Mesenchymal stem cell (in vitro differentiated cells and primary cell): ENCODE data around the gene STEAP1B.
A peak's percentile ranks its signal among the peaks of the same experiment; 100 is the strongest.

Experiments
- DNase-seq: peaks from one replicate; pipeline ENCODE4 v3.0.0-alpha.2; 2013
- H2AFZ ChIP-seq: one replicate; pipeline ENCODE4 v1.6.1; 2013; ENCODE audit warnings: low read depth, mild to moderate bottlenecking, control low read depth, inconsistent platforms, low read length, moderate library complexity
- H2AK5ac ChIP-seq: 2 replicates; pipeline ENCODE4 v1.6.1; 2013; ENCODE audit warnings: low read length, moderate library complexity, mild to moderate bottlenecking, inconsistent platforms; ENCODE audit not compliant: severe bottlenecking
- H2BK120ac ChIP-seq: one replicate; pipeline ENCODE4 v1.6.1; 2013; ENCODE audit warnings: low read depth, mild to moderate bottlenecking, inconsistent platforms, low read length, moderate library complexity
- H2BK12ac ChIP-seq, 2 experiments: one replicate each; pipeline ENCODE4 v1.6.1; 2013; ENCODE audit warnings: inconsistent platforms in 2 of 2, low read length in 2 of 2, mild to moderate bottlenecking in 2 of 2, moderate library complexity in 2 of 2, control low read depth in 1 of 2
- H2BK15ac ChIP-seq: one replicate; pipeline ENCODE4 v1.6.1; 2013; ENCODE audit warnings: mild to moderate bottlenecking, low read depth, inconsistent platforms; ENCODE audit not compliant: poor library complexity, severe bottlenecking
- H2BK5ac ChIP-seq: 2 replicates; pipeline ENCODE4 v1.6.1; 2013; ENCODE audit warnings: low read depth, mild to moderate bottlenecking, low read length, control low read depth, inconsistent platforms; ENCODE audit not compliant: poor library complexity, severe bottlenecking
- H3K14ac ChIP-seq, 2 experiments: one replicate each; pipeline ENCODE4 v1.6.1; 2013; ENCODE audit warnings: inconsistent platforms in 2 of 2, low read length in 2 of 2, control low read depth in 1 of 2, mild to moderate bottlenecking in 1 of 2, moderate library complexity in 1 of 2
- H3K18ac ChIP-seq, 2 experiments: one replicate each; pipeline ENCODE4 v1.6.1; 2013; ENCODE audit warnings: inconsistent platforms in 2 of 2, low read length in 2 of 2, control low read depth in 1 of 2, low read depth in 1 of 2, mild to moderate bottlenecking in 1 of 2
- H3K23ac ChIP-seq, 2 experiments: one replicate each; pipeline ENCODE4 v1.6.1; 2013; ENCODE audit warnings: inconsistent platforms in 2 of 2, low read length in 2 of 2, mild to moderate bottlenecking in 2 of 2, moderate library complexity in 2 of 2, control low read depth in 1 of 2
- H3K27ac ChIP-seq: 2 replicates; pipeline ENCODE4 v1.5.1; 2013; ENCODE audit warnings: mild to moderate bottlenecking, moderate library complexity, low read length, control low read depth, inconsistent platforms; ENCODE audit not compliant: poor library complexity, severe bottlenecking
- H3K27me3 ChIP-seq, 2 experiments: 2 replicates each; pipeline versions ENCODE4 v1.6.1 to v1.7.0; 2013; ENCODE audit warnings: low read length in 2 of 2, mild to moderate bottlenecking in 2 of 2, moderate library complexity in 2 of 2, control low read depth in 1 of 2, inconsistent platforms in 1 of 2; ENCODE audit not compliant: control insufficient read depth in 1 of 2, insufficient read depth in 1 of 2
- H3K36me3 ChIP-seq, 2 experiments: 2 replicates each; pipeline versions ENCODE4 v1.6.1 to v1.7.0; 2013; ENCODE audit warnings: low read length in 2 of 2, control low read depth in 1 of 2, inconsistent platforms in 1 of 2, low read depth in 1 of 2, mild to moderate bottlenecking in 1 of 2; ENCODE audit not compliant: insufficient read depth in 2 of 2, control insufficient read depth in 1 of 2
- H3K4ac ChIP-seq, 2 experiments: one replicate each; pipeline ENCODE4 v1.6.1; 2013; ENCODE audit warnings: inconsistent platforms in 2 of 2, low read length in 2 of 2, mild to moderate bottlenecking in 2 of 2, moderate library complexity in 2 of 2, control low read depth in 1 of 2, low read depth in 1 of 2
- H3K4me1 ChIP-seq: 2 replicates; pipeline ENCODE4 v1.6.1; 2013; ENCODE audit warnings: low read depth, low read length, control low read depth; ENCODE audit not compliant: control insufficient read depth, insufficient read depth
- H3K4me2 ChIP-seq: 2 replicates; pipeline ENCODE4 v1.6.1; 2013; ENCODE audit warnings: low read length, mild to moderate bottlenecking, inconsistent platforms; ENCODE audit not compliant: poor library complexity, severe bottlenecking
- H3K4me3 ChIP-seq, 2 experiments: 2 replicates each; pipeline versions ENCODE4 v1.5.1 to v1.7.0; 2013; ENCODE audit warnings: low read length in 2 of 2, mild to moderate bottlenecking in 2 of 2, control low read depth in 1 of 2, low read depth in 1 of 2; ENCODE audit not compliant: insufficient read depth in 1 of 2
- H3K79me1 ChIP-seq: replicated peaks from 2 replicates; pipeline ENCODE4 v1.6.1; 2013; ENCODE audit warnings: mild to moderate bottlenecking, control low read depth, low read length, inconsistent platforms; ENCODE audit not compliant: poor library complexity, severe bottlenecking
- H3K9ac ChIP-seq: 2 replicates; pipeline ENCODE4 v1.7.0; 2013; ENCODE audit warnings: mild to moderate bottlenecking, low read length, moderate library complexity
- H3K9me3 ChIP-seq: 2 replicates; pipeline ENCODE4 v1.7.0; 2013; ENCODE audit warnings: mild to moderate bottlenecking, low read length; ENCODE audit not compliant: control insufficient read depth
- H4K8ac ChIP-seq: one replicate; pipeline ENCODE4 v1.6.1; 2013; ENCODE audit warnings: inconsistent platforms, mild to moderate bottlenecking, low read length, moderate library complexity
- H4K91ac ChIP-seq: one replicate; pipeline ENCODE4 v1.6.1; 2013; ENCODE audit warnings: mild to moderate bottlenecking, low read length, inconsistent platforms
- WGBS: methylation state at CpG from one replicate; pipeline ENCODE4 v1.1.7; 2013; ENCODE audit warnings: mixed read lengths; 5-methylcytosine and 5-hydroxymethylcytosine counted together

Gene STEAP1B

GRCh38 chr7:22394739-22395138 lies 105.2 kb downstream of the STEAP1B start:
- H2BK12ac ChIP-seq: no peak overlapping the region
- no peak overlapping the region for H4K91ac ChIP-seq
- no peak overlapping the region for H3K23ac ChIP-seq
- no peaks in the 10 kb centered on the region for H3K36me3 ChIP-seq
- no peak overlapping the region for H4K8ac ChIP-seq
- no peaks in the 10 kb centered on the region for H3K9me3 ChIP-seq
- no peak overlapping the region for H3K4me2 ChIP-seq
- DNase-seq: no peak
- H3K18ac ChIP-seq: no peak overlapping the region
- H2BK15ac ChIP-seq: no peak overlapping the region
- no peak overlapping the region for H3K14ac ChIP-seq
- H3K79me1 ChIP-seq: no peaks in the 10 kb centered on the region
- H2AFZ ChIP-seq: no peak overlapping the region
- no peak overlapping the region for H2AK5ac ChIP-seq
- H2BK5ac ChIP-seq: no peak overlapping the region
- no peak overlapping the region for H3K4me3 ChIP-seq
- H3K27me3 ChIP-seq: peaks cover 3 to 33% of the 10 kb centered on the region in 2 experiments
- no peaks in the 10 kb centered on the region for H3K4me1 ChIP-seq
- H3K9ac ChIP-seq: no peak overlapping the region
- H2BK120ac ChIP-seq: no peak overlapping the region
- H3K27ac ChIP-seq: no peak overlapping the region
- H3K4ac ChIP-seq: no peak overlapping the region
- 97% methylated on average over 3 of the region's 3 CpGs for WGBS

GRCh38 chr7:22393913-22394729 lies 105.9 kb downstream of the STEAP1B start:
- Histone ChIP-seq H2BK120ac (no peak overlapping the region), H3K9ac (peak overlapping the region; percentile 17), H2BK12ac (no peak overlapping the region), H3K36me3 (no peaks in the 10 kb centered on the region), H4K8ac (no peak overlapping the region), H3K23ac (no peak overlapping the region), H3K4ac (no peak overlapping the region), H3K27ac (no peak overlapping the region), H3K18ac (no peak overlapping the region), H2BK15ac (no peak overlapping the region), H2BK5ac (no peak overlapping the region), H3K4me2 (no peak overlapping the region), H3K4me3 (peak overlapping the region in 1 of 2 experiments; percentile 32), H3K14ac (no peak overlapping the region), H4K91ac (no peak overlapping the region), H3K9me3 (no peaks in the 10 kb centered on the region), H2AFZ (no peak overlapping the region), H3K27me3 (peaks cover 3 to 32% of the 10 kb centered on the region in 2 experiments), H3K79me1 (no peaks in the 10 kb centered on the region), H2AK5ac (no peak overlapping the region), H3K4me1 (no peaks in the 10 kb centered on the region)
- no peak for DNase-seq
- 69% methylated on average over 9 of the region's 13 CpGs for WGBS

GRCh38 chr7:22390516-22390915 lies 109.5 kb downstream of the STEAP1B start:
- no peak overlapping the region for H3K4me3 ChIP-seq
- no peaks in the 10 kb centered on the region for H3K4me1 ChIP-seq
- no peaks in the 10 kb centered on the region for H3K79me1 ChIP-seq
- 45% methylated on average over 1 of the region's 1 CpG for WGBS
- no peak for DNase-seq
- no peak overlapping the region for H2BK120ac ChIP-seq
- H2BK5ac ChIP-seq: no peak overlapping the region
- no peak overlapping the region for H3K18ac ChIP-seq
- no peak overlapping the region for H2AK5ac ChIP-seq
- H3K27me3 ChIP-seq: peaks cover 0 to 14% of the 10 kb centered on the region in 2 experiments
- no peak overlapping the region for H3K23ac ChIP-seq
- no peak overlapping the region for H2BK12ac ChIP-seq
- no peak overlapping the region for H2AFZ ChIP-seq
- no peaks in the 10 kb centered on the region for H3K9me3 ChIP-seq
- no peak overlapping the region for H3K9ac ChIP-seq
- H3K27ac ChIP-seq: no peak overlapping the region
- H3K4ac ChIP-seq: no peak overlapping the region
- no peak overlapping the region for H3K14ac ChIP-seq
- no peak overlapping the region for H3K4me2 ChIP-seq
- no peak overlapping the region for H4K91ac ChIP-seq
- no peaks in the 10 kb centered on the region for H3K36me3 ChIP-seq
- H4K8ac ChIP-seq: no peak overlapping the region
- H2BK15ac ChIP-seq: no peak overlapping the region

- no peak overlapping the region for H3K4me2 ChIP-seq
- no peak overlapping the region for H3K23ac ChIP-seq
- H3K27me3 ChIP-seq: peaks cover 0 to 14% of the 10 kb centered on the region in 2 experiments
- no peak overlapping the region for H4K91ac ChIP-seq
- H2BK5ac ChIP-seq: no peak overlapping the region
- no peak overlapping the region for H2BK120ac ChIP-seq
- no peaks in the 10 kb centered on the region for H3K79me1 ChIP-seq
- no peak overlapping the region for H2AFZ ChIP-seq
- H3K4me1 ChIP-seq: no peaks in the 10 kb centered on the region
- no peak overlapping the region for H3K4me3 ChIP-seq
- H2BK12ac ChIP-seq: no peak overlapping the region
- H3K14ac ChIP-seq: no peak overlapping the region
- no peak overlapping the region for H3K27ac ChIP-seq
- no peak overlapping the region for H4K8ac ChIP-seq
- DNase-seq: no peak
- no peaks in the 10 kb centered on the region for H3K36me3 ChIP-seq
- no peak overlapping the region for H3K18ac ChIP-seq
- no peak overlapping the region for H2BK15ac ChIP-seq
- H3K9me3 ChIP-seq: no peaks in the 10 kb centered on the region
- no peak overlapping the region for H3K9ac ChIP-seq
- no peak overlapping the region for H3K4ac ChIP-seq
- H2AK5ac ChIP-seq: no peak overlapping the region
- WGBS: 75% methylated on average over 1 of the region's 2 CpGs
Measured at GRCh38 chr7:22389892-22390291, 110.1 kb downstream of the STEAP1B start.
